CD4-positive, alpha-beta T cell treated with Interleukin-17A for 4 hours (primary cell): Measurements from ENCODE around the gene EGFR.
"Not testable (repeated sequence)": the region's sequence is repeated elsewhere in the genome, so short reads cannot be mapped to it uniquely, and the experiment has no call there.

Experiments used
- DNase-seq: peaks from one replicate; pipeline ENCODE4 v3.0.0-alpha.2; 2020; ENCODE audit warnings: mixed read lengths

Gene EGFR

DNA sequence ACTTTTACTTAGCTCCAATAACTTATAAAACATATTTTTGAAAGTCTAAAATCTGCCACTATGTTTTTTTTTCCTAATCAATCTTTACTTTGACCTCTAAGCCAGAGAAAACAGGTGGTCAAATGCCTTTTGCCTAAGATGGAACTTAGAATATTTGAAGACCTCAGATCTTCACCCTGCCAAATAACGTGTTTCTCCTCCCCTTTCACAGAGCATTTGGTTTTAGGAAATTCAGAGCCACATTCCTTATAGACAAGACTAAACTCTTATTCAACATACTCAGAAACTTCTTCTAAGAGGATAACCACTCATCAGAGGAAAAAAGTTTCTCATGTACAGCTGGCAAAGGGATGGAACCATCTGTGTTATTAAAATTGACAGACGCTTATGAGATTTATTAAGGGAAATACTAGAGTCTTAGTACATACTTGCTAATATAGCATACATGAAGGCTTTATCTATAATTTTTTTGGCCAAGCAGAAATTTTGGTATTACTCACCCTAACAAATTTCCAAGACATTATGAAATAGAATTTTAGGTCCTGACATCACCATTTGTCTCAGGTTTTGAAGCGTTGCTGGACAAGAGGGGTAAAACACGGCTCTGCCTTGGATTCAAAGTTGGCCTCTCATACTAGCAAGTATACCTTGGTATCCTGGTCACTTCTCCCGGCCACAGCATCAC, 2.6 kb upstream of the EGFR start:
- DNase-seq, result no peak

GRCh38 chr7:55016746-55017090, 2.1 kb upstream of the EGFR start:
- no peak for DNase-seq

DNA sequence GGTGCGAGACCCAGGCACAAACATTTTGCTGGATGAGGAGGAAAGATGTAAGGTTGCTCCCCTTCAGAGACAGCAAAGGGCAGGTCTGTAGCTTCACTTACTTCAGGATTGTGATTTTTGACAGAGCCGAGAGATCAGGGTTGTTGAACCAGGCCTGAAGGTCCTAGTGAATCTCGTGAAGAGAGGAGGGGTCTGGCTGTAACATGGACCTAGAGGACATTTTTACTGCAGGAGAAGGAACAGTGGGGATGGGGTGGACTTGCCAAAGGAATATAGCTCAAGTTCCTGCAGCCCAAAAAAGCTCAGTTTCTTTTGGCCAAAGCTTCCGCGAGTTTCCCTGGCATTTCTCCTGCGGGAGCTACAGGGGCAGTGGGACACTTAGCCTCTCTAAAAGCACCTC, 976 bp upstream of the EGFR start:
- DNase-seq, result no peak

- no peak for DNase-seq
These were observed 424 bp downstream of the EGFR start for GRCh38 chr7:55019191-55019690.

DNA sequence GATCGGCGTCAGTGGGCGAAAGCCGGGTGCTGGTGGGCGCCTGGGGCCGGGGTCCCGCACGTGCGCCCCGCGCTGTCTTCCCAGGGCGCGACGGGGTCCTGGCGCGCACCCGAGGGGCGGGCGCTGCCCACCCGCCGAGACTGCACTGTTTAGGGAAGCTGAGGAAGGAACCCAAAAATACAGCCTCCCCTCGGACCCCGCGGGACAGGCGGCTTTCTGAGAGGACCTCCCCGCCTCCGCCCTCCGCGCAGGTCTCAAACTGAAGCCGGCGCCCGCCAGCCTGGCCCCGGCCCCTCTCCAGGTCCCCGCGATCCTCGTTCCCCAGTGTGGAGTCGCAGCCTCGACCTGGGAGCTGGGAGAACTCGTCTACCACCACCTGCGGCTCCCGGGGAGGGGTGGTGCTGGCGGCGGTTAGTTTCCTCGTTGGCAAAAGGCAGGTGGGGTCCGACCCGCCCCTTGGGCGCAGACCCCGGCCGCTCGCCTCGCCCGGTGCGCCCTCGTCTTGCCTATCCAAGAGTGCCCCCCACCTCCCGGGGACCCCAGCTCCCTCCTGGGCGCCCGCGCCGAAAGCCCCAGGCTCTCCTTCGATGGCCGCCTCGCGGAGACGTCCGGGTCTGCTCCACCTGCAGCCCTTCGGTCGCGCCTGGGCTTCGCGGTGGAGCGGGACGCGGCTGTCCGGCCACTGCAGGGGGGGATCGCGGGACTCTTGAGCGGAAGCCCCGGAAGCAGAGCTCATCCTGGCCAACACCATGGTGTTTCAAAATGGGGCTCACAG, 1.1 kb downstream of the EGFR start:
- no peak for DNase-seq

GRCh38 chr7:55020466-55020871, 1.7 kb downstream of the EGFR start:
- no peak for DNase-seq

- no peak for DNase-seq
These were observed 2.2 kb downstream of the EGFR start for GRCh38 chr7:55021053-55021452.

DNA sequence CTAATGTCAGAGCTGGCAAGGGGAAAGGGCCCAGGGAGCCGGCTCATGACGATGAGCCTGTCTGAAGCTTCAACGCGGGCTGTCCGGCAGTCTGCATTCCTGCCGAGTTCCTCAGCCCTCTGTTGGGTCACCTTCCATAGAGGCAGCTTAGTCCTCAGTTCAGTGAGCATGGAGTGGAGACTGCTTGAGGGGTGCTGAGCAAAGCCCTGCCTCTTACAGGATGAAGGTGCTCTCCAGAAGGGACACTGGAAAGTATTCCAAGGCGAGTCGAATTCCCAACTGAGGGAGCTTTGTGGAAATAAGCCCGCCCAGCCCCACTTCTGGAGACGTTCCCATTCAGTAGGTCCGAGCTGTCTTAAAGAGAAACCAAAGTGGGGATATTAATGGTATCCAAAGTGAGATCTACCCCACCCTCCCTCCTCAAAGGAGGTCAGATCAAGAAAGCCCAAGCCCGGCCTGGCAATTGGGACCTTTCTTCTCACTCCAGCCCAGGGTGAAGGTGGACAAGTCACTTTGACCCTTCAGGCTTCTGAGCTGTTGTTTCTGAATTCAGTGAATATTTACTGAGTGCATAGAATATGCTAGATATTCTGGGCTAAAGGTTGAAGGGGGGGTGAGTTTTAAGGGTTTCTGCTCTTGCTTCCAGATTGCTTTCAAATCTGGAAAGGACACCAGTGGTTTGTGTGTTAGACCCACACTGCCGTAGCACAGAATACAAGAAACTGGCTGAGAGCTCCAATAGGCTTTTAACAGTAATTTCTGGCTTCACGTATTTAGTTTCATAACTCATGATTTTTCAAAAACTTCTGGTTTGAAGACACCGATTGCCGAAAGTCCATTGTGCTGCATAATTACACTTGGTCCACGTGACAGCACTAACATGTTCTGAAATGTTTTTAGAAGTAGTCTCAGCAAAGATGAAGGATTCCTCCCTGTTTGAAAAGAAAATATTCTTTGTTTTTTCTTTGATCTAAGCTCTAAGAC, 3.5 kb downstream of the EGFR start:
- no peak for DNase-seq

DNA sequence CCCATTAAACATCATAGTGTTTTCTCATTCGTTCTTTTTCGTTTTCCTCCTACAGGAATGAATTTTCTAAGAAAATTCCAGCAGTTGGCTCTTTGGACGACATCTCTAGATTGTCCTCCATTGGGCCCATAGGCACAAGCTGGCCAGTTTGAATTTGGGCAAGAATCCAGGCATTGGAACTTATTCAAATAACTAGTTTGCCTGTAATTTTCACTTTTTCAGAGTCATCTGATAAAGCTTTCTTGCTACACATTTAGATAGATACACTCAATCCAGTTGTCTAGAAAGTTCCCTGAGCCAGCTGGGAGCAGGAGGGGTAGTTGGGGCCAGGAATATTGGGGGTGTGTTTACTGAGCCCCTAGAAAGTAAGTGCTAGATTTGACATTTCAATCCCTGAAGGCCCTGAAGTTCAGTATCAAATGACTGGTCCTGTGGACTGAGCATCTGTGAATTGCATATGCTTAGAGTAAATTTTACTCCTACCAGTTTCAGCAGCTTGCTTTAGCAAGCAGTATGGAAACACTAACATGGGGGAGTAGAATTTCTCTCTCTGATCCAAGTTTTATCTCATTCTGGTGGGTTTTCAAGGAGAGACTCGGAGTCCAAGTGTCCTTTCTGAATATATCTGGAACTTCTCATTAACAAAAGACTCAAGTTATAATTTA, 5.2 kb downstream of the EGFR start:
- no peak for DNase-seq

DNA sequence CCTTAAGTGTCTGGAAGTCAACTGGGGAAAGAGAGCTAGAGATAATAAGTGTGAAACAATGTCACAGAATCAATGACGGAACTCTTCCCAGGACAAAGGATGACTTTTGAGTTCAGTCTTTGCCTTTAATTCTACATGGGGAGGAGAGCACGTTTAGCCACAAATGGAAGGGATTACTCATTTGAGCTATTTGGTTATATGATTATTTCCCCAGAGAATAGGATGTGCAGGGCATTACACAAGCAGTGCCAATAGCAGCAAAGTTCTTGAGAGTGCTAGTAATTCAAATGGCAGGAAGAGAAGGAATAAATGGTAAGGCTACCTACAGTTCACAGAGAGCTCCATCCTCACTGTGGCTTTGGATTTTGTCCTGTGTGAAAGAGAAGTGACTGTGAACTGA, 6.0 kb downstream of the EGFR start:
- DNase-seq, result no peak

GRCh38 chr7:55026086-55026790, 7.4 kb downstream of the EGFR start:
- no peak for DNase-seq

- DNase-seq, result no peak
These were observed 8.2 kb downstream of the EGFR start for GRCh38 chr7:55026867-55027490.

GRCh38 chr7:55028011-55028410, 9.2 kb downstream of the EGFR start:
- DNase-seq, result no peak

DNA sequence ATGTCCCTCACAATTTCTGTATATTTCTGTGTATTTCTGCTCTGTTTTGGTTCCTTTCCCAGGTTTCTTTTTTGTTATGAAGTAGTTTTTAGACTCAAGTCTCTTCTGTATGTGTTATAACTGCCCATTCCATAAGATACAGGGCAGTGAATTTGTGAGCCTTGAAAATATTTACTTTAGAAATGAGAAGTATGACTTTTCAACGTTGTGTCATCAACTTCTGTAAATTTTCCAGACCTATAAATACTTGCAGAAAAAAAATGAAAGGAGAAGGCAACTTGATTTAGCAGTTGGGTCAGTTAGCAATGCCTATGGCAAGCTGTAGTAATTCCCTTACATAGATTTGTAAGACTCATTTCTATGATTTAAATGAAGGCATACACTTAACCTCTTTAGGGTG, 11.5 kb downstream of the EGFR start:
- no peak for DNase-seq

DNA sequence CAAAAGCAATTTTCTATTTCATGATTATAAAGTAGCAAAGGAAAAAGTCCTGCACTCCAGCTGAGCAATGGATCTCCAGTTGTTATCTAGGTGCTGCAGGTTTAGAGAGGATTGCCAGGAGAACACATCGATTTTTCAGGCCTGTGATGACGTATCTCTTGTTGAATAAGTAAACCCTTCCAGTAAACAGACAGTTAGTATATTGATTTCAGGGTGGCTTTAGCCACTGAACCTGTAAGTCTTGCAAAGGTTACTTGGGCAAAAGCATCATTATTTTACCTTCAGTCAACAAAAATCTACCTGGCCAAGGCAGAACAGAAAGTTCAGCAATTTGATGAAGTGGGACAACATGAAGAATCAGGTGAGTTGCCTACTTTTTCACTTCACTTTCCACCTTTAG, 12.3 kb downstream of the EGFR start:
- DNase-seq, result no peak

DNA sequence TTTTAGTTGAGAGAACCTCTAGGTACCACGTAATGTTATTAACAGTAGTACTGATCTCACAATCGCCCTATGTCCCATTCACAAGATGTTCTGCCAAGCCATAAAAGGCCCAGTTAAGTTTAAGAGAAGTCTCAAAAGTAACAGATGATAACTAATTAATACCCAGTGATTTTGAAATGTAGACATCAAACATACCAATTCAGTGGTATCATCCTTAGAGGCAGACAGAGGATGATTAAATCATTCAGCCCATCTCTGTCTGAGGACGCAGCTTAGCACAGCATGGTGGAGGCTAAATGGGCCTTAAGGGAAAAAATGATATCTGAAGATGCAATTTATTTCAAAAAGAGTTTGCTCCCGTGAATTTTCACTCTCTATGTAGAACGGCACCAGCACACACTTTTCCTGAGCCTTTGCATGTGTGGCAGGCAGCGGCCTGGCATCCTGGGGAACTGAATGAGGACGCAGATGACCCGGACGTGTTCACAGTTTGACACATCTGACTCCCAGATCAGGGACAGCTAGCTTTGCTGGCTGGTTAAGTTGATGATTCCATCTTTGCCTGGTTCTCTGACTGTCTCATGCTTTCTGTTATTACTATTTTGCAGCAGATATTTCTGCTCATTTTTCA, 13.4 kb downstream of the EGFR start:
- no peak for DNase-seq

DNA sequence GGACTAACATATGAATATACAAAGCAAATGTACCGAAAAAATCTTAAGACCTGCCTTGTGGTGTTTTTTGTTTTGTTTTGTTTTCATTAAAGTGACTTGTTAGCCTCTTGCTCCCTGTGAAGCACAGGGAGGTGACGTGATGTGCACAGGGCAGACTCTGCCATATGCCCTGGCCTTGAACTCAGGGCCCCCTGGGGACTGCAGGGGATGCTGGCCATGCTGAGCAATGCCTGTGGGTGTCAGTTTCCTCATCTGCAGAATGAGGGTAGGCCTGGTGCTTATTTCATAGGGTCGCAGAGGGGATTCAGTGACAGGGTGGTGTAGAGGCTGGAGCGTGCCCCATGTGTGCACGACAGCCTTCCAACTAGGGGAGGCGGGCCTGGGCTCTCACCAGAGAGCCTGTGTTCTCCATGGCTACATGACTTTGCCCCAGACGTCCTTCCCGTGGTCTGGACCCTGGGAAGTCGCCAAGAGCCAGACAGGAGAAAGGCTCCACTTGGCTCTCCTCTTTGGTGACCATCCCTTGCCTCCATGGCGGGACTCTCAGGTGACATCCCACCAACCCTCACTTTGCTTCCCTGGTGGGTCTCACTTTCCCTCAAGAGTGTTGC, 14.5 kb downstream of the EGFR start:
- no peak for DNase-seq

DNA sequence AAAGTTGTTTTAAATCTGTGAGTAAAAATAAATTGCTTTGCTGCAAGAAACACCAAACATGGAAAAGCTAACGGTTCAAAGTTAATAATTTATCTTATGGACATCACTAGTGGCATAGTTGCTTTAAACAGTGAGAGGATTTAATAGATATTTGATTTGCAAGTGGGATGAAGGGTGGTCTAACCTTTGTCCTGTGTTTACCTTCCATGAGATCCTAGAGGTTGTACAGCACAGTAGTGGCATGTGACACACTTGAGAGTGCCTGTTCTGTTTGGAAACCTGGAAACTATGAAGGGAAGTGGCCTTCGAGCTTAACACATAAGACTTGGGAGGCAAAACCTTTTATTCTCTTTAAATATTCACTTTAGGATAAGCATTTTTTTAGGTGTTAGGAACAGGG, 16.0 kb downstream of the EGFR start:
- DNase-seq, result no peak

DNA sequence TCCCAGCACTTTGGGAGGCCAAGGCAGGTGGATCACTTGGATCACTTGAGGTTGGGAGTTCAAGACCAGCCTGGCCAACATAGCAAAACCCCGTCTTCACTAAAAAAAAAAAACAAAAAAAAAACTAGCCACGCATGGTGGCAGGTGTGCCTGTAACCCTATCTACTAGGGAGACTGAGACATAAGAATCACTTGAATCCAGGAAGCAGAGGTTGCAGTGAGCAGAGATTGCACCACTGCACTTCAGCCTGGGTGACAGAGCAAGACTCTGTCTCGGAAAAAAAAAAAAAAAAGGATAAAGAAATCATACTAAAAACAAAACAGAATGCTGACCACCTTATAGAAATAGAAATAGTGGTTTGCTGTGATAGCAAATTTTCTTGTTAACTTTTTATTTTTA, 16.6 kb downstream of the EGFR start:
- not testable (repeated sequence) for DNase-seq

DNA sequence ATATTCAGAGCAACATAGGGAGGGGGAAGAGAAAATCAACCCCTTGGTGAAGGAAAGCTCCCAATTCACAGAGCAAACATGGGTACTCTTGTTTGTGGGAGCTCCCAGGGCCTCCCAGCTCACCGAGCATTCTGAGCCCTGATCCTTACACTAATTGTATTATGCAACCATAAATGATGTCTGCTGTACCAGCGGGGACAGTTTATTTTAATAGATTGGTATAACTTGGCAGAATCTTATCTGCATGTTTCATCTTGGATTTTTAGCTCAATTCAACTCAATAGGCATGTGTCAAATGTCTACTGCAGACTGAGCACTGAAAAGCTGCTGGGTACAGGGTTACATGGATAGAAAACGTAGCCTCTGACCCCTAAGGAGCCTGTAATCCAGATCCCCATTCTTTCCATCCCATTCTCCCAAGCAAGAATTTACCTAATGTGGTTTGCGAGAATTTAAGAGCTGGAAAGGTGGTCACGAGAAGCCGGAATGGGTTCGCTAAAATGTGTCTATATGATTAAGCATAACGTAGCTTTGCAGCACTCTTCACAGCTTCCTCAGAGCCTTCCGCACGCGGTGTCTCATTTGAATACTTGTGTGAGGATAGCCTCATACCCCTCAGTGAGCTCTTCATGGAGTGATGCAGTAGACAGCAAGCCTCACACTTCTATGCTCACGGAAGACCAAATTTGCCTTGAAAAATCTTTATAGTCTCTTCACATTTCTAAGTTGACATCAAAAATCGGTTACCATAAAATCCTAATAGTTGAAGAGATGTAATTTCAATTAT, 18.3 kb downstream of the EGFR start:
- DNase-seq, result no peak
